Inferior parietal cortex (tissue), 1 donor: Measurements from ENCODE around the gene UBXN6.

Source experiments
- DNase-seq: peaks from one replicate; pipeline ENCODE4 v3.0.0-alpha.2; 2016; ENCODE audit errors: extremely low spot score

The UBXN6 gene

GRCh38 chr19:4403005-4403761 is 54.4 kb downstream of the UBXN6 start:
- DNase-seq, result no peak

DNA sequence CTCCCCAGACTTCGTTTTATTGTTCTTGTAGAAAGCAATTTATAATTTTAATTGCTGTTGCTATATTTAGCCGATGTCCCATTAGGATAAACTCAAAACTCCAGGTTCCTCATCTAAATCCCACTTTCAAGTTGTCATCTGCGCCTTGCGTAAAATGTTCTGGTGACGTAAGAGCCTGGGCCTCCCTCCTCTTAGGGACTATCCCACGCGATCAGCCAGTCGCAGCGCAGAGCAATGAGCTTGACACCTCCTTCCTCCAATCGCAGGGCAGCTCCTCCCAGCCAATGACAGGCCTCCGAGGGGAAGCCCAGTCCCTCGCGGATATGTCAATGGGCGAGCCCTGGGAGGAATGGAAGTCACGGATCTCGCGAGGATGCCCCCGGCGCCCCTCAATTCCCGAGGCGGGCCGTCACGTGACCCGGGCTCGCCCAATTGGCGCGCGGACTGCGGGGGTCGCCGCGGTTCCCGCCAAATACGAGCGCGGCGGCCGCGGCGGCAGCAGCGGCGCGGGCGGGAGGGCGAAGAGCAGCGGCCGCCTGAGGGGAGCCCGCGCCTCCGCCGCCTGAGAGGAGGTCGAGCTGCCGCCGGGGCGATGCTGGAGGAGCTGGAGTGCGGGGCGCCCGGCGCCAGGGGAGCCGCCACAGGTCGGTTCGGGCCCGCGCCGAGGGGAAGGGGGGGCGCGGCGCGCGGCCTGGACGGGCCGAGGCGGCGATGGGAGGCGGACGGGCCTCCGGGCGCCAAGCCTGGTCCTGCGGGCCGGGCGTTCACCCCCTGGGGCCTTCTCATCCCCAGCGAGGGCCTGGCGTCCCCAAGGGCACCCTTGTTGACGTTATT is 55.2 kb downstream of the UBXN6 start, which contains the start of gene CHAF1A:
TSS of gene CHAF1A (plus strand) at position 470 of the 834 bp plus-strand sequence. CDS start at position 593, 123 bp downstream.
- peak; percentile 100 for DNase-seq

GRCh38 chr19:4401769-4402170 is 55.8 kb downstream of the UBXN6 start:
- DNase-seq, result no peak

DNA sequence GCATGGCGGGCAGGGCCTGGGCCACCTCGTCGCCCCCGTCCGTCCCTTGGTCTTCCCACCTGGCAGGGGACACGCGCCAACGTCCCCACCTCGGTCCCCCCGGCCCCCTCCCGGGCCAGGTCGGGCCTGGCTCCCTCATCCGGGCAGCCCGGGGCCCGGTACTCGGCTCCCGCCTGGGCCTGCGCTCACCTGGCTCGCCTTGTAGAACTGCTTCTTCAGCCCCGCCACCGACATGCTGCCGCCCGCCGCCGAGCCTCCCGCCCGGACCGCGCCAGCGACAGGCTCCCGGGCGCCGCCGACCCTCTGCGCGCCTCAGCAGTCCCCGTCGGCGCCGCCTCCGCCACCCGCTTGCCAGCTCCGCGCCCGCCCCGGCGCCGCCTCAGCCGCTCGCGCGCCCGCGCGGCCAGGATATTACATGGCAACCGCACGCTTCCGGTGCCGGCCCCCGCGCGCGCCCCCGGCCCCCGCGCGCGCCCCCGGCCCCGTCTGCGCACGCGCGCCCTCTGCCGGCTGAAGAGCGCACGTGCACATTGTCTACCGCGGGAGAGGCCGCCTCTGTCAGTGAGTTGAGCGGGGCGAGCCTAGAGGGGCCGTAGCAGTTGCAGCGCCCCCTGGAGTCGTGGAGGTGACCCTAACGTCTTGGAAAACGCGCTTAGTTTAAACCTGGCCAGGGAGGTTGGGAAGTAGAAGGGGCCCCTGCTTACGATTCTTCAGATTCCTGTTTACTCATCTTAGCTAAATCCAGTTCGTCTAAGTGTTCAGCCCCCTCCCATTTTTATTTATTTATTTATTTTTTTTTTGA is 57.3 kb downstream of the UBXN6 start, which contains the start of gene SH3GL1:
TSS of gene SH3GL1 (minus strand) at position 413 of the 802 bp plus-strand sequence. CDS start at position 234, 179 bp downstream.
- peak; percentile 95 for DNase-seq

GRCh38 chr19:4399812-4400134 is 57.8 kb downstream of the UBXN6 start:
- no peak for DNase-seq

DNA sequence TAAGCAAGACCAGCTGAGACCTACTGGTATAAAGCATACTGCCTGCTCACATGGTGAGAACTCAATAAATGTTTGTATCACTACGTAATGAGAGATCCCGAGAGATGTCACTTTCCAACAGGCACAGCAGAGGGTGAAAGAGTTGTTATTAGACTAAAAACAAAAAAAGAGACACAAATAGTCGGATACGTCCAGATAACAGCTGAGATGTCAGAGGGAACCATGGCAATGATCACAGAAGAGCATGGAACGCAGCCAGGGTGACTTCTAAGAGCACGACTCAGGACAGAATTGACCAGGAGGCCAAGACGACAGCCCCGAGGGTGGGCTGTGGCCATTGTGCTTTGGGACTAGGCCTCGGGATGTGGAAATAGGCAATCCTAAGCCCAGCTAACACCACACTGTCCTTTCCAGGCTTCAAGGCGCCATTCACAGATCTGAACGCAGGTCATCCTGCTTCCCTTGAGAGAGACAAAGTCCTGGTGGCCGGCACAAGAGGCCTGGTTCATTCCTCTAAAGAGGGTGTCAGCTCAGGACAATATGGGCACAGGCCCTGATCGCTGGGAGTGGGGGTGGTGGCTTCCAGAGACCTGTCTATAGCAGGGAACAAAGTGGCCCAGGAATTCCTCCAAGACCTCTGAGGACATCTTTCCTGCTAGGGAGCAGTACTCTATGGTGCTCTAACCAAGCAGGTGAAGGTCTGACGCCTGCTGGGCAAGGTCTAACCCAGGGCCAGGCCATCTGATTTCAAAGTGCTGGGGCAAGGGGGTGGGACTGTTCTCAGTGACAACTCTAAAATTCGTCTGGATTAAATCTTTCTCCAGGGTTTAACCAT is 60.4 kb downstream of the UBXN6 start:
- DNase-seq, result no peak
